Coronary artery (tissue), 2 donors: ENCODE measurements around the gene CEACAM18.
"Not testable (repeated sequence)": the region's sequence is repeated elsewhere in the genome, so short reads cannot be mapped to it uniquely, and the experiment has no call there.

ENCODE experiments used
- DNase-seq: peaks from one replicate; pipeline ENCODE4 v3.0.0-alpha.2; 2017; ENCODE audit warnings: low spot score
- H3K27ac ChIP-seq, 2 donors: fragments of 200-600 bp; sonication (generic); one replicate each; pipeline ENCODE4 v1.5.1; 2016 to 2019
- H3K4me3 ChIP-seq: fragments of 200-600 bp; sonication (generic); 2 replicates; pipeline ENCODE4 v1.5.1; 2016; ENCODE audit warnings: mild to moderate bottlenecking, moderate library complexity
- TF ChIP-seq, protein P1 (sequence below): fragments of 200-600 bp; sonication (generic); IDR thresholded peaks from one replicate; pipeline ENCODE4 v1.5.1; 2019; ENCODE audit warnings: antibody characterized with exemption

Gene CEACAM18

GRCh38 chr19:51440846-51441409 lies 37.4 kb upstream of the CEACAM18 start:
- TF ChIP-seq, protein P1, sequence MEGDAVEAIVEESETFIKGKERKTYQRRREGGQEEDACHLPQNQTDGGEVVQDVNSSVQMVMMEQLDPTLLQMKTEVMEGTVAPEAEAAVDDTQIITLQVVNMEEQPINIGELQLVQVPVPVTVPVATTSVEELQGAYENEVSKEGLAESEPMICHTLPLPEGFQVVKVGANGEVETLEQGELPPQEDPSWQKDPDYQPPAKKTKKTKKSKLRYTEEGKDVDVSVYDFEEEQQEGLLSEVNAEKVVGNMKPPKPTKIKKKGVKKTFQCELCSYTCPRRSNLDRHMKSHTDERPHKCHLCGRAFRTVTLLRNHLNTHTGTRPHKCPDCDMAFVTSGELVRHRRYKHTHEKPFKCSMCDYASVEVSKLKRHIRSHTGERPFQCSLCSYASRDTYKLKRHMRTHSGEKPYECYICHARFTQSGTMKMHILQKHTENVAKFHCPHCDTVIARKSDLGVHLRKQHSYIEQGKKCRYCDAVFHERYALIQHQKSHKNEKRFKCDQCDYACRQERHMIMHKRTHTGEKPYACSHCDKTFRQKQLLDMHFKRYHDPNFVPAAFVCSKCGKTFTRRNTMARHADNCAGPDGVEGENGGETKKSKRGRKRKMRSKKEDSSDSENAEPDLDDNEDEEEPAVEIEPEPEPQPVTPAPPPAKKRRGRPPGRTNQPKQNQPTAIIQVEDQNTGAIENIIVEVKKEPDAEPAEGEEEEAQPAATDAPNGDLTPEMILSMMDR, result no peak
- H3K27ac ChIP-seq, result no peak overlapping the region
- no peak overlapping the region for H3K4me3 ChIP-seq
- DNase-seq, result no peak

GRCh38 chr19:51441410-51442390 lies 36.6 kb upstream of the CEACAM18 start:
- no peak for DNase-seq
- H3K27ac ChIP-seq, result no peak overlapping the region
- TF ChIP-seq, protein P1, result no peak
- H3K4me3 ChIP-seq, result no peak overlapping the region

GRCh38 chr19:51447510-51447909 lies 30.8 kb upstream of the CEACAM18 start:
- H3K27ac ChIP-seq, H3K4me3 ChIP-seq, DNase-seq: not testable (repeated sequence)

- TF ChIP-seq, protein P1, result no peak
- no peak for DNase-seq
- no peak overlapping the region for H3K27ac ChIP-seq
- H3K4me3 ChIP-seq, result no peak overlapping the region
These were observed 30.3 kb upstream of the CEACAM18 start for GRCh38 chr19:51448011-51448410.

- no peak overlapping the region for H3K4me3 ChIP-seq
- DNase-seq, result no peak
These were observed 29.8 kb upstream of the CEACAM18 start for GRCh38 chr19:51448411-51449016.

DNA sequence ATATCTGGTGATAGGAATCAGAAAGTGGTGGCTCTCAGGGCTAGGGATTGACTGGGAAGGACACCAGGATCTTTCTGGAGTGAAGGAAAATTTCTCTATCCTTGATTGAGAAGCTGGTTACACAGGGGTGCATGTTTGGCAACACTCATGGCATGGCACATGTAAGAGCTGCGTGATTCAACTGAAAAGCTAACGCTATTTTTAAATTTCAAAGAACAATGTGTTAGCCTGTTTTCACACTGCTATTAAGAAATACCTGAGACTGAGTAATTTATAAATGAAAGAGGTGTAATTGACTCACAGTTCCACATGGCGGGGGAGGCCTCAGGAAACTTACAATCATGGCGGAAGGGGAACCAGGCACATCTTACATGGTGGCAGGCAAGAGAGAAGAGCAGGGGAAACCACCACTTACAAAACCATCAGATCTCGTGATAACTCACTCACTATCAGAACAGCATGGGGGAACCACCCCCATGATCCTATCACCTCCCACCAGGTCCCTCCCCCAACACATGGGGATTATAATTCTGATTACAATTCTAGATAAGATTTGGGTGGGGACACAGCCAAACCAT lies 27.5 kb upstream of the CEACAM18 start:
- Histone ChIP-seq H3K4me3 (no peak overlapping the region), H3K27ac (no peak overlapping the region)
- DNase-seq, result no peak
- TF ChIP-seq, protein P1, result no peak

More at GRCh38 chr19:51448411-51449016, 29.8 kb upstream of the CEACAM18 start:
- no peak overlapping the region for H3K27ac ChIP-seq
- TF ChIP-seq, protein P1, result no peak

GRCh38 chr19:51456541-51457290 lies 21.6 kb upstream of the CEACAM18 start:
- Histone ChIP-seq H3K4me3 (no peak overlapping the region), H3K27ac (no peak overlapping the region)
- no peak for DNase-seq
- TF ChIP-seq, protein P1, result no peak
